ENCODE results near the gene HDGF.

HDGF gene

DNA sequence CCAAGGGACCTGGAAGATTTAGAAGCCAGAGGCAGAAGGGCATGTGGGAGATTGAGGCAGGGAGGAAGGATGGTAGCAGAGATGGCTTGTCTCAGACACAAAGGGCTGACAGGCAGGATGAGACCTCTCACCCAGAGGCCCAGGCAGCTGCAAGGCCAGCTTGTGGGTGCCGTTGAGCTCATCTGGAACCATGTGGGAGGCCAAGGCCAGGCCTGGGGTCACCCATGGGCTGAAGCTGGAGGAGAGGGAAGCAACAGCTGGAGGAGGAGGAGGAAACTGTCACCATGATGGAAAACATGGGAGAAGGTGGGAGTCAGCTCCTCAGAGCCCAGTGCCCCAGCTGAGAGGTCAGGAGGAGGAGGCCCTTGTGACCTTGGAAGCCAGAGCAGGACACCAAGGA lies 52.5 kb downstream of the HDGF start:
- no peak for DNase-seq (ENCODE audit: low read depth)

DNA sequence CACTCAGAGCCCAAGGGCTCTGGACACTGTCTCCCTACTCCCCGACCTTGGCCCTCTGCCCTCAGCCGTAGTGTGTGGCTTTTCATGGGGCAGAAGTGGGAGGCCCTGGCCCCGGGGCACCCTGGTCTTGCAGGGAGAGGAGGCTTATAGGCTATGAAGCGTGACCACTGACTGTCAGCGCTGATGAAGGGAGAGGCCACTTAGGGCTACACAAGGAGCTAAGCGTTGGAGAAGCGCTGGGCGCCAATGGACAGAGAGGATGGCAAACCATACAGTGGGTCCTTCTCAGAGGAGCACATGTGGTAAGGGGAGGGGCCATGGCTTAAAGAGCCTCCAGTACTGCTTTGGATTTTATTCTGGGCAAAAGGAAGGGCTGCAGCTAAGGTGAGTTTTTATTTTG lies 54.0 kb downstream of the HDGF start:
- no peak for DNase-seq (ENCODE audit: low read depth)

DNA sequence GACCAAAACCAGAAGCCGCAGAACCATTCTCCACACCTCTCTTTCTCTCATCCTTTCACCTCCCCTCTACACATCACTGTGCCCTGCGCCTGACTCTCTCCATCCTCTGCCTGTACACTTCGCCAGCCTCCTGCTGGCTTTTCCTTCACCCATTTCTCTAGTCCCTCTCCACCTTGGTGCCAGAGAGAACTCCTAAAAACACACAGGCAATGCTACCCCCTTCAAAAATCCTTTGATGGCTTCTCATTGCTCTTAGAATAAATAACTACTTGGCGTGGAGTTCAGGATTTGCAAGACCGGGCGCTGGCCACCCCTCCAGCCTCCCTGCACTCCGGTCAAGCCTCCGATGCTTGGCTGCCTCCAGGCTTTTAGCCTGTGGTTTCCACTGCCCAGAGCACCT lies 54.7 kb downstream of the HDGF start:
- no peak for DNase-seq (ENCODE audit: low read depth)

DNA sequence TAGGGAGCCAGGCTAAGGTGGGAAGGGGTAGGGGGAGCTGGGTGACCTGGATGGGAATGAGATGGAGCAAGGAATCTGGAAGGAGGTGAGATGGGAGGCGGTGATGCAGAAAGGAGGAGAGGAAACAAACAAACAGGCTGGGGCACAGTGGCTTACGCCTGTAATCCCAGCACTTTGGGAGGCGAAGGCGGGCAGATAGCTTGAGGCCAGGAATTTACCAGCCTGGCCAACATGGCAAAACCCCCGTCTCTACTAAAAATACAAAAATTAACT lies 56.8 kb downstream of the HDGF start:
- no peak for DNase-seq (ENCODE audit: low read depth)

DNA sequence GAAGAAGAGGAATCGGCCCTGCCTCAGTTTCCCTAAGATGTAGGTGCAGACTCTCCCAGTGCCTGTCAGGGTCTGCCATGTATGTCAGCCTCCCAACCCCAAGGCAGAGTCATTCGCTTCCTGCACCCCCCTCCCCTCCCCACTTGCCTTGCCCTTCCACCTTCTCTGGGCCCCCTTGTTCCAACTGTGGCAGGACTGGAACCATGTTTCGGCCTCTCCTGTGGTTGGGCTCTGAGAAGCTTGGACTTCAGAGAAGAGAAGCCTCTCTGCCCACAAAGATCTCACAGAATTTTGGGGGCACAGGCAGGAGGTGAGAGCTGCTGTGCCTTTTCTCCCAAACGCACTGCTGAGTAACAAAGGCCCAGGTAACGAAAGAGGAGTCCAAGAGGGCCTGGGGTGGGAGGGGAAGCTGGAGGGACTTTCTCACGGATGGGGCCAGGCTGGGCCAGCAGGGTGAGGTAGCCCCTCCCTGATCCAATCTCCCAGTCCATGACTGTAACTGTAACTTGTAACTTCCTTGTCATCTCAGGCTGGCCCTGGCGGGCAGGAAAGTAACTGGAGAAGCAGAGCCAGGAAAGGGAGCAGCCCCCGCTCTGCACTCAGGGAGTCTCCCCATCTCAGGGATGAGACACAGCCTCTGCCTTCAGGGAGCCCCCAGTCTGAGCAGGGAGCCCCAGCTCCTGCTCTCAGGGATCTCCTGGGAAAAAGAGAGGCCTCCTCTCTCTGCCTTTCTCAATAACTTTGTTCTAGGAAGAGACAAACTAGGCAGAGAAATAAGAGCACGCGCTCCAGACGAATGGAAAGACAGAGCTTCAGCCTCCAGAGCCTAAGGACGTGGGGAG lies 57.4 kb downstream of the HDGF start:
- DNase-seq (ENCODE audit: low read depth): no peak

DNA sequence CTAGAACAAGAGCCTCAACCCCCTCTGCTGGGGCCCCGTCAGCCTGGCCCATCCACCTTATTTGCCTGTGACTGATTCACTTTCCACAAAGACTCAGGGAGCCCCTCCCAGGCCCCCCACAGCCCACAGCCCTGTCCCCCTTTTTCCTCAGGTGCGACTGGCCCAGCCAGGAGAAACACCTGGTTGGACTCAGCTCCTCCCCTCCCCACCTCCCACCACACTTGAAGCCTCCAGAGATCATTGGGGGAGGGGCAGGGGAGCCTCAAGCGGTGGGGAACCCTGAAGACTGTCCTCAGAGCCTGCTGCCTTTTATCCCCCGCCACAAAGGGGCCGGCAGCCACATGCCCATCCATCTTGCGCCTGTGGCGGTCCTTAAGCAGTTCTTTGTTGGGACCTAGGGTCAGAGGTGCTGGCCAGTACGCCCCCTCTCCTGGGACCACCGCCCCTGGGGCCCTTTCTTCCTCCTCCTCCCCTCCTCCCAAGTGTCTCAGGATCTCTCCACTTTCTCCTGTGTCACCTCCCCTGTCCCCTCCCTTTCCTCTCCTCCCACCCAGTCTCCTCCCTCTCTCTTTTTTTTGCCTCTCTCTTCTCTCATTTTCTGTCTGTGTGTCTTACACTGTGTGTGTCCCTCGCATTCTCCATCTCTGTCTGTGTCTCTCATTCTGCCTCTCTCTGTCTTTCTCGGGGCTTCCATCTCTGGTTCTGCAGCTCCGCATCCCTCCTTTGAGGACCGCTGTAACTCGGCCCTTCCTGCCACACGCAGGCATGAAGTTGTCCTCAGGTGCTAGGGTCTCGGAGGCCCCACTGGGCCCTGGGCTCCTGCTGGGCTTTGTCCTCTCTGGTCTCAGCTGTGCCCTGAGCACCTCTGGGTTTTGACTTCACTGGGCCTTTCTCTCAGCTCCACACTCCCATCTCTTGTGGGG lies 58.3 kb downstream of the HDGF start:
- DNase-seq (ENCODE audit: low read depth): no peak

DNA sequence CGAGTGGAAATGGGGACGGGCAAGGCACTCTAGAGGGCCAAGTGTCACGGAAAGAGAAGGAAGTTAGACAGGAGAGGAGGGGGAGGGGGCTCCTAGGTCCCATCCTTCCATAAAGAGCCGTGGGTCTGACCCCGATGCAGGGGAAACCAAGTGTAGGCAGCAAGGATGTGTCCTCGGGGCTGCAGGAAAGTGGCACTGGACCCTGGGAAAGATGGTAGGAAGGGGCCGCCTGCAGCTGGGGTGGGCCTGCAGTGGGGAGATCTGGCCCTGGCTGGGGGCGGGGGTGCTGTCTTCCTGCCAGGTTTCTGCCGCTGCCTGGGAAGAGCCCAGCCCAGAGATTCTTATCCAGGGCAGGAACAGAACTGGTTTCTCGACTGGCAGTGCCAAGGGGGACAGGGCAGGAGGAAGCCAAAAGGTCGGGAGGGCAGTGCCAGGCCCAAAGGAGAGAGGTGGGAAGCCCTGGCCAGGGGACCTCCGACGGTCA lies 59.0 kb downstream of the HDGF start:
- DNase-seq (ENCODE audit: low read depth): no peak

All from stimulated activated CD8-positive, alpha-beta memory T cell treated with anti-CD3 and anti-CD28 coated beads, Interleukin-12 subunit alpha, Interleukin-12 subunit beta, amount 100 ng/mL, for 1 hour (primary cell).